ENCODE data around the gene TBCC. TPM values are rescaled to one million over a fixed set of nuclear protein-coding genes. Genes with fewer than 3 reads are reported as not detected.
A peak's percentile ranks its signal among the peaks of the same experiment; 100 is the strongest.

TBCC gene
- total and polyA plus RNA-seq, 2 of the 13 experiments (the other 11 are each of a cell fraction or from before 2014, with no cell fraction given), result 14.8 to 36.1 TPM

DNA sequence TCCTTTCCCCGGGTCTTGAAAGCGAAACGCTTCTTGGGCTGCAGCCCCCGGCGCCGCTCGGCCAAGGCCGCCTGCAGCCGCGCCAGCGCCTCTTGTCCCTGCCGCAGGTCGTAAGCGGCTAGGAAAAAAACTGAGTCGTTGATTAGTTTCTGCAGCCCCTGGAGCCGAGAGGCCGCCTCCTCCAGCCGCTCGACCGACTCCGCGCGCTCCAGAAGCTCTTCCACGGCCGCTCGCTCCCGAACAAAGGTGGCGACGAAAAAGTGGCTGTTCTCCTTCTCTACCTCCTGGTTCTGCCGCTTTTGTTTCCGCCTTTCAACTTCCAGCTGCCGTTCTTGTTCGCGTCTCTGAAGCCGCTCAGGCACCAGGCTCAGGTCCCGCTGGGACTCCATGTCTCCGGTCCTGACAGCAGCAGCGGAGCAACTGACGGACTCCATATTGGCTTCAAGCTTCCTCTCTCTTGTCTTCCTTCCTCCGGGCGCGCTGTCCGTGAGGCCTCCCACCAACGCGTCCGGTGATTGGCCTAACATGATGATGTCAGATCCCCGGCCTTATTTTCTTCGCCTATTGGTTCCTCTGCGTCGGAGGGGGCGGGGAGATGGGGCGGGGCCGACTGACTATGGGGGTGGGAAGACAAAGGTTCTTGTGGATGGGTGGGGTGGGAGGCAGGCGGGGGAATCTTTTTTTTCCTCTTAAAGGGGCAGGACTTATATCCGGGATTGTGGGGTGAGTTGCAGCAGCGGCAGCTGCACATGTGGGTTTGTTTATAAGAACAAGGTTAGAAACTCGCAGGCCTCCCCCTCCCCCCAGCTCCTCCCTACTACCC lies at the start of gene TBCC (continued):
- TF ChIP-seq, protein P1, sequence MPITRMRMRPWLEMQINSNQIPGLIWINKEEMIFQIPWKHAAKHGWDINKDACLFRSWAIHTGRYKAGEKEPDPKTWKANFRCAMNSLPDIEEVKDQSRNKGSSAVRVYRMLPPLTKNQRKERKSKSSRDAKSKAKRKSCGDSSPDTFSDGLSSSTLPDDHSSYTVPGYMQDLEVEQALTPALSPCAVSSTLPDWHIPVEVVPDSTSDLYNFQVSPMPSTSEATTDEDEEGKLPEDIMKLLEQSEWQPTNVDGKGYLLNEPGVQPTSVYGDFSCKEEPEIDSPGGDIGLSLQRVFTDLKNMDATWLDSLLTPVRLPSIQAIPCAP (CRISPR knock-in tag; IDR thresholded peaks at IDR 0.05; ENCODE audit: low read depth), result no peak
- TF ChIP-seq, protein P2, sequence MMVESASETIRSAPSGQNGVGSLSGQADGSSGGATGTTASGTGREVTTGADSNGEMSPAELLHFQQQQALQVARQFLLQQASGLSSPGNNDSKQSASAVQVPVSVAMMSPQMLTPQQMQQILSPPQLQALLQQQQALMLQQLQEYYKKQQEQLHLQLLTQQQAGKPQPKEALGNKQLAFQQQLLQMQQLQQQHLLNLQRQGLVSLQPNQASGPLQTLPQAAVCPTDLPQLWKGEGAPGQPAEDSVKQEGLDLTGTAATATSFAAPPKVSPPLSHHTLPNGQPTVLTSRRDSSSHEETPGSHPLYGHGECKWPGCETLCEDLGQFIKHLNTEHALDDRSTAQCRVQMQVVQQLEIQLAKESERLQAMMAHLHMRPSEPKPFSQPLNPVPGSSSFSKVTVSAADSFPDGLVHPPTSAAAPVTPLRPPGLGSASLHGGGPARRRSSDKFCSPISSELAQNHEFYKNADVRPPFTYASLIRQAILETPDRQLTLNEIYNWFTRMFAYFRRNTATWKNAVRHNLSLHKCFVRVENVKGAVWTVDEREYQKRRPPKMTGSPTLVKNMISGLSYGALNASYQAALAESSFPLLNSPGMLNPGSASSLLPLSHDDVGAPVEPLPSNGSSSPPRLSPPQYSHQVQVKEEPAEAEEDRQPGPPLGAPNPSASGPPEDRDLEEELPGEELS (CRISPR knock-in tag; IDR thresholded peaks at IDR 0.05), result no peak
- peak; percentile 33 for TF ChIP-seq IKZF4 (CRISPR knock-in tag; IDR thresholded peaks at IDR 0.05; ENCODE audit: borderline replicate concordance, low read depth, not compliant biosample characterization)
- no peak for TF ChIP-seq SMARCE1 (IDR thresholded peaks at IDR 0.05; ENCODE audit: borderline replicate concordance)
- peak; percentile 67; the same call in 1 of the 2 replicates for TF ChIP-seq TOPORS (CRISPR knock-in tag; IDR thresholded peaks at IDR 0.05)
- peak; percentile 52; the same call in 1 of the 2 replicates for TF ChIP-seq ZNF577 (CRISPR knock-in tag; IDR thresholded peaks at IDR 0.05; ENCODE audit: borderline replicate concordance, low read depth)
- TF ChIP-seq, protein P3, sequence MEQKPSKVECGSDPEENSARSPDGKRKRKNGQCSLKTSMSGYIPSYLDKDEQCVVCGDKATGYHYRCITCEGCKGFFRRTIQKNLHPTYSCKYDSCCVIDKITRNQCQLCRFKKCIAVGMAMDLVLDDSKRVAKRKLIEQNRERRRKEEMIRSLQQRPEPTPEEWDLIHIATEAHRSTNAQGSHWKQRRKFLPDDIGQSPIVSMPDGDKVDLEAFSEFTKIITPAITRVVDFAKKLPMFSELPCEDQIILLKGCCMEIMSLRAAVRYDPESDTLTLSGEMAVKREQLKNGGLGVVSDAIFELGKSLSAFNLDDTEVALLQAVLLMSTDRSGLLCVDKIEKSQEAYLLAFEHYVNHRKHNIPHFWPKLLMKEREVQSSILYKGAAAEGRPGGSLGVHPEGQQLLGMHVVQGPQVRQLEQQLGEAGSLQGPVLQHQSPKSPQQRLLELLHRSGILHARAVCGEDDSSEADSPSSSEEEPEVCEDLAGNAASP (CRISPR knock-in tag; IDR thresholded peaks at IDR 0.05; ENCODE audit: borderline replicate concordance), result no peak
- TF ChIP-seq, protein P4, sequence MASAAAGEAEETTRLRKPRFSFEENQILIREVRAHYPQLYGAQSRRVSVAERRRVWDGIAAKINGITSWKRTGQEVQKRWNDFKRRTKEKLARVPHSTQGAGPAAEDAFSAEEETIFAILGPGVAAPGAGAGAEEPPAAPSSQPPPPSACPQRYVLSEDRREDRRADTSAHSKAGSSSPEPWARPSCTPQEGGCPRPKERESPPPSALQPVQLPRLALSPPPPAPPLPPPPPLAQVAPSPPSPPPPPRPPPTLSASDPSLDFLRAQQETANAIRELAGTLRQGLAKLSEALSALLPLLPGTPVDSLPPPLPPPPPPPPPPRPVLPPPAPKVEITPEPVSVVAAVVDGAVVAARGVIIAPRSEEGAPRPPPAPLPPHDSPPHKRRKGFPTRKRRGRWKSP (CRISPR knock-in tag; IDR thresholded peaks at IDR 0.05), result 0 out of 2 replicates have a peak, but pooled peaks have one; percentile 32
- TF ChIP-seq ATRX (CRISPR knock-in tag; IDR thresholded peaks at IDR 0.05; ENCODE audit: borderline replicate concordance), result no peak
- peak; percentile 95 for TF ChIP-seq SAP130 (CRISPR knock-in tag; IDR thresholded peaks at IDR 0.05; ENCODE audit: low read depth)
- no peak for TF ChIP-seq LCORL (IDR thresholded peaks at IDR 0.05)
- no peak for TF ChIP-seq LCORL (CRISPR knock-in tag; IDR thresholded peaks at IDR 0.05)
- TF ChIP-seq, protein P5, sequence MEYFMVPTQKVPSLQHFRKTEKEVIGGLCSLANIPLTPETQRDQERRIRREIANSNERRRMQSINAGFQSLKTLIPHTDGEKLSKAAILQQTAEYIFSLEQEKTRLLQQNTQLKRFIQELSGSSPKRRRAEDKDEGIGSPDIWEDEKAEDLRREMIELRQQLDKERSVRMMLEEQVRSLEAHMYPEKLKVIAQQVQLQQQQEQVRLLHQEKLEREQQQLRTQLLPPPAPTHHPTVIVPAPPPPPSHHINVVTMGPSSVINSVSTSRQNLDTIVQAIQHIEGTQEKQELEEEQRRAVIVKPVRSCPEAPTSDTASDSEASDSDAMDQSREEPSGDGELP (IDR thresholded peaks at IDR 0.05; ENCODE audit: borderline replicate concordance, low read depth), result no peak; the same call in 1 of the 2 replicates
- TF ChIP-seq ZNF766 (CRISPR knock-in tag; IDR thresholded peaks at IDR 0.05; ENCODE audit: borderline replicate concordance), result peak; percentile 83; the same call in 1 of the 2 replicates
- TF ChIP-seq, protein P6, sequence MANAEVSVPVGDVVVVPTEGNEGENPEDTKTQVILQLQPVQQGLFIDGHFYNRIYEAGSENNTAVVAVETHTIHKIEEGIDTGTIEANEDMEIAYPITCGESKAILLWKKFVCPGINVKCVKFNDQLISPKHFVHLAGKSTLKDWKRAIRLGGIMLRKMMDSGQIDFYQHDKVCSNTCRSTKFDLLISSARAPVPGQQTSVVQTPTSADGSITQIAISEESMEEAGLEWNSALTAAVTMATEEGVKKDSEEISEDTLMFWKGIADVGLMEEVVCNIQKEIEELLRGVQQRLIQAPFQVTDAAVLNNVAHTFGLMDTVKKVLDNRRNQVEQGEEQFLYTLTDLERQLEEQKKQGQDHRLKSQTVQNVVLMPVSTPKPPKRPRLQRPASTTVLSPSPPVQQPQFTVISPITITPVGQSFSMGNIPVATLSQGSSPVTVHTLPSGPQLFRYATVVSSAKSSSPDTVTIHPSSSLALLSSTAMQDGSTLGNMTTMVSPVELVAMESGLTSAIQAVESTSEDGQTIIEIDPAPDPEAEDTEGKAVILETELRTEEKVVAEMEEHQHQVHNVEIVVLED (CRISPR knock-in tag; IDR thresholded peaks at IDR 0.05; ENCODE audit: borderline replicate concordance), result peak; percentile 75
- no peak; the same call in 1 of the 2 replicates for TF ChIP-seq GZF1 (CRISPR knock-in tag; IDR thresholded peaks at IDR 0.05)
- TF ChIP-seq HNRNPK (IDR thresholded peaks at IDR 0.05; ENCODE audit: low read depth, low read length, poor library complexity, severe bottlenecking), result no peak
- no peak for TF ChIP-seq ZC3H4 (CRISPR knock-in tag; IDR thresholded peaks at IDR 0.05; ENCODE audit: borderline replicate concordance)
- TF ChIP-seq ZNF891 (CRISPR knock-in tag; IDR thresholded peaks at IDR 0.05), result peak; percentile 23; the same call in 1 of the 2 replicates
- TF ChIP-seq MTF2 (CRISPR knock-in tag; IDR thresholded peaks at IDR 0.05; ENCODE audit: borderline replicate concordance), result 0 out of 2 replicates have a peak, but pooled peaks have one; percentile 29
- TF ChIP-seq ZNF777 (CRISPR knock-in tag; IDR thresholded peaks at IDR 0.05), result peak; percentile 61
